ENCODE results near the gene CXCR2. TPM values are rescaled to one million over a fixed set of nuclear protein-coding genes. Genes with fewer than 3 reads are reported as not detected.

Gene CXCR2
- total RNA-seq, 1 donor, result not detected

DNA sequence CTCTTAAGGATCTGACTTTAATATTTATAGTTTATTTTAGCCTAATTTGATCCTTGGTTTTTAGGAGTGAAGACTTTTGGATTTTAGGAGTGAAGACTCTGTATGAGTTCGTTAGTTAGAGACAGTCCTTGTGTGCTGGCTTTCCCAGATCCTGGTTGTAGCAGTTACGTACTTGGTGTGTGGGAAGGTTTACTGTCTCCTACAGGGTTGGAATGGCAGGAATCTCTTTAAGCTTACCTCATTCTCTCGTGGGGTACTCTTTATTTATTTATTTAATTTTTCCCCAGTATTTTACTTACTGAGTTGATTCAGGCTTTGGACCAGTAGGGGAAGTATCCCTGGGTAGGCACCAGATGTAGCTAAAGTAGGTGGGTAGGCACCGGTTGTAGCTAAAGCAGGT, 1.8 kb upstream of the CXCR2 start:
- Histone ChIP-seq H3K4me1 (ENCODE audit: insufficient read depth, low read length) (no peaks in the 10 kb centered on the region), H3K9me3 (ENCODE audit: low read depth, low read length) (no peaks in the 10 kb centered on the region), H4K20me1 (ENCODE audit: insufficient read depth, low read length) (no peaks in the 10 kb centered on the region), H3K36me3 (ENCODE audit: insufficient read depth, low read length) (no peaks in the 10 kb centered on the region), H3K27ac (ENCODE audit: low read depth, low read length) (no peak overlapping the region), H2AFZ (ENCODE audit: low read length) (no peak overlapping the region), H3K27me3 (ENCODE audit: insufficient read depth, low read length) (peaks cover 36% of the 10 kb centered on the region), H3K4me3 (ENCODE audit: insufficient read depth, low read length) (no peak overlapping the region), H3K79me2 (ENCODE audit: insufficient read depth, low read length) (no peaks in the 10 kb centered on the region), H3K4me2 (ENCODE audit: insufficient read depth, low read length) (no peak overlapping the region)
- TF ChIP-seq, protein P1, sequence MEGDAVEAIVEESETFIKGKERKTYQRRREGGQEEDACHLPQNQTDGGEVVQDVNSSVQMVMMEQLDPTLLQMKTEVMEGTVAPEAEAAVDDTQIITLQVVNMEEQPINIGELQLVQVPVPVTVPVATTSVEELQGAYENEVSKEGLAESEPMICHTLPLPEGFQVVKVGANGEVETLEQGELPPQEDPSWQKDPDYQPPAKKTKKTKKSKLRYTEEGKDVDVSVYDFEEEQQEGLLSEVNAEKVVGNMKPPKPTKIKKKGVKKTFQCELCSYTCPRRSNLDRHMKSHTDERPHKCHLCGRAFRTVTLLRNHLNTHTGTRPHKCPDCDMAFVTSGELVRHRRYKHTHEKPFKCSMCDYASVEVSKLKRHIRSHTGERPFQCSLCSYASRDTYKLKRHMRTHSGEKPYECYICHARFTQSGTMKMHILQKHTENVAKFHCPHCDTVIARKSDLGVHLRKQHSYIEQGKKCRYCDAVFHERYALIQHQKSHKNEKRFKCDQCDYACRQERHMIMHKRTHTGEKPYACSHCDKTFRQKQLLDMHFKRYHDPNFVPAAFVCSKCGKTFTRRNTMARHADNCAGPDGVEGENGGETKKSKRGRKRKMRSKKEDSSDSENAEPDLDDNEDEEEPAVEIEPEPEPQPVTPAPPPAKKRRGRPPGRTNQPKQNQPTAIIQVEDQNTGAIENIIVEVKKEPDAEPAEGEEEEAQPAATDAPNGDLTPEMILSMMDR (IDR thresholded peaks at IDR 0.05; ENCODE audit: extremely low read depth, low read depth, low read length), result no peak
- DNase-seq (ENCODE audit: insufficient read length, low spot score, missing footprints), result no peak

DNA sequence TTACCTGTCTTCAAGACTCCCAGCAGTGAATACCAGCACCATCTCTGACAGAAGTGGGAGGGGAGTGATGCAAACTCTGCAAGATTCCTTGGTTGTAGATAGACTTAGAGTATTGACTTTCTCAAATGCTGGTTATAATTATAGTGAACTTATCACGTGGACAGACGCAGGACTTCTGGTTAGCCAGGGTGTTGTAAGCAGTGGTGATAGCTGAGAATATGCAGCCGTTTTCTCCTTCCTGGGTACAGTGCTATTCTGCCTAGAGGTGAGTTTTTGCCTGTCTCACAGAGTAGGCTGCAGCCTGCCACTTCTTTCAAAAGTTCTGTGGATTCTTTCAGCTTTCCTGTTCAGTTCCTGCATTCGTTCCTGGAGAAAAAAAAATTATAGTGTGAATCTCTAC, 733 bp upstream of the CXCR2 start:
- H3K27me3 ChIP-seq (ENCODE audit: insufficient read depth, low read length), result peaks cover 36% of the 10 kb centered on the region
- no peak overlapping the region for H2AFZ ChIP-seq (ENCODE audit: low read length)
- TF ChIP-seq, protein P1 (IDR thresholded peaks at IDR 0.05; ENCODE audit: extremely low read depth, low read depth, low read length), result no peak
- DNase-seq (ENCODE audit: insufficient read length, low spot score, missing footprints), result no peak
- H3K27ac ChIP-seq (ENCODE audit: low read depth, low read length), result no peak overlapping the region
- H4K20me1 ChIP-seq (ENCODE audit: insufficient read depth, low read length), result no peaks in the 10 kb centered on the region
- H3K36me3 ChIP-seq (ENCODE audit: insufficient read depth, low read length), result no peaks in the 10 kb centered on the region
- H3K4me1 ChIP-seq (ENCODE audit: insufficient read depth, low read length), result no peaks in the 10 kb centered on the region
- no peak overlapping the region for H3K4me2 ChIP-seq (ENCODE audit: insufficient read depth, low read length)
- no peaks in the 10 kb centered on the region for H3K79me2 ChIP-seq (ENCODE audit: insufficient read depth, low read length)
- H3K4me3 ChIP-seq (ENCODE audit: insufficient read depth, low read length), result no peak overlapping the region
- H3K9me3 ChIP-seq (ENCODE audit: low read depth, low read length), result no peaks in the 10 kb centered on the region

DNA sequence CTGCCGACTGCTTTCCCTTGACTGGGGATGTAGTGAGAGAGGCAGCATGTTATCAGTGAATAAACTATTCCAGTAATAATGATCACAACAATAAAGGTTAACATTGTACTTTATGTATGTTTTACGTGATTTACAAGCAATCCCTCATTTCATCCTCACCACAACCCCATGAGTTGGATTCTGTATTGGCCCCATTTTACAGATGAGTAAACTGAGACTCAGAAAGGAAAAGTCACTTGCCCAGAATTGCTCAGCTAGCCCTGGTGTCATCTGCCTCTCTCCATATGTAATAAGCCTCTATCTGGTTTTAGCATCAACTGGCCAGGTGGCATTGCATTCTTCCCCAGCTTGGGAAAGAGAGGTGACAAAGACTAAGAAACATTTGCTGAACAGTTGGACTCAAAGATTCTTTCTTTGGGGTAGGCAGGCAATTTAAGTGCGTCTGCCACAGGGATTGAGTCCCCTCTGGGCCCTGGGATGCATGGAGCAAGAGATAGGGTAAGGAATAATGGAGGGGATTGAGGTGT, 2.2 kb downstream of the CXCR2 start:
- H3K4me2 ChIP-seq (ENCODE audit: insufficient read depth, low read length), result no peak overlapping the region
- H3K79me2 ChIP-seq (ENCODE audit: insufficient read depth, low read length), result no peaks in the 10 kb centered on the region
- peaks cover 49% of the 10 kb centered on the region for H3K27me3 ChIP-seq (ENCODE audit: insufficient read depth, low read length)
- no peak overlapping the region for H2AFZ ChIP-seq (ENCODE audit: low read length)
- no peak overlapping the region for H3K27ac ChIP-seq (ENCODE audit: low read depth, low read length)
- H3K9me3 ChIP-seq (ENCODE audit: low read depth, low read length), result no peaks in the 10 kb centered on the region
- H3K4me1 ChIP-seq (ENCODE audit: insufficient read depth, low read length), result no peaks in the 10 kb centered on the region
- no peak for DNase-seq (ENCODE audit: insufficient read length, low spot score, missing footprints)
- H4K20me1 ChIP-seq (ENCODE audit: insufficient read depth, low read length), result no peaks in the 10 kb centered on the region
- TF ChIP-seq, protein P1 (IDR thresholded peaks at IDR 0.05; ENCODE audit: extremely low read depth, low read depth, low read length), result no peak
- no peaks in the 10 kb centered on the region for H3K36me3 ChIP-seq (ENCODE audit: insufficient read depth, low read length)
- H3K4me3 ChIP-seq (ENCODE audit: insufficient read depth, low read length), result no peak overlapping the region

DNA sequence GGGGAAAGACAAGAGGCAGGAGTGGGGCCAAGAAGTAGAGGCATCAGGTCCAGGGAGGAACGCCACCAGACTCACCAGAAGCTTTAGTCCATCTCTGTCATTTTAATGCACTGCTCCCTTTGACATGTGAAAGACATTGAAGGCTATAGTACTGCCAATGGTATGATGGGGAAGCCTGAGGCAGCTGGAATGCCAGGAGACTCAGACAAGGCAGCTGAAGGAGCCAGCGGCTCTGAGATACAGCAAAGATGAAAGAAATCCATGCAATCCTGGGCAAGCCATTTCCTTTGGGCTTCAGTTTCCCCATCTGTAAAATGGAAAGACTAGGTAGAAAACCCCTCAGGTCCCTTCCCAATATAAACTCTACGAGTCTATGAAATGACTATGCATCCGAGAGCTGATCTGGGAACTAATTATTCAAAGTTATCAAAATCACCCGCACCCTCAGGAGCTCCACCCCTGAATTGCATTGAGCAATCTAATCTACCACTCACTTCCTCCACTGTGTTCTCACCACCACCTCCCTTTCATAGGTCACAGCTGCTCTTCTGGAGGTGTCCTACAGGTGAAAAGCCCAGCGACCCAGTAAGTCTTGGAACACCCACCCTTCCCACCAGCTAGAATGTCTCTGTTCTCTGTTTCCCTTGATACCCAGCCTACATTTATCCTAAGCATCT, 3.1 kb downstream of the CXCR2 start:
- H3K4me2 ChIP-seq (ENCODE audit: insufficient read depth, low read length), result no peak overlapping the region
- H4K20me1 ChIP-seq (ENCODE audit: insufficient read depth, low read length), result no peaks in the 10 kb centered on the region
- no peak overlapping the region for H2AFZ ChIP-seq (ENCODE audit: low read length)
- no peaks in the 10 kb centered on the region for H3K36me3 ChIP-seq (ENCODE audit: insufficient read depth, low read length)
- no peaks in the 10 kb centered on the region for H3K4me1 ChIP-seq (ENCODE audit: insufficient read depth, low read length)
- no peak for DNase-seq (ENCODE audit: insufficient read length, low spot score, missing footprints)
- H3K4me3 ChIP-seq (ENCODE audit: insufficient read depth, low read length), result no peak overlapping the region
- peaks cover 53% of the 10 kb centered on the region for H3K27me3 ChIP-seq (ENCODE audit: insufficient read depth, low read length)
- TF ChIP-seq, protein P1 (IDR thresholded peaks at IDR 0.05; ENCODE audit: extremely low read depth, low read depth, low read length), result no peak
- H3K79me2 ChIP-seq (ENCODE audit: insufficient read depth, low read length), result no peaks in the 10 kb centered on the region
- no peaks in the 10 kb centered on the region for H3K9me3 ChIP-seq (ENCODE audit: low read depth, low read length)
- H3K27ac ChIP-seq (ENCODE audit: low read depth, low read length), result no peak overlapping the region

Measured in osteoblast (primary cell).